PC-9 (cell line): ENCODE data around the gene MBOAT2.

ENCODE experiments used
- EZH2 ChIP-seq: fragments of 200-600 bp; sonication (generic); IDR thresholded peaks from 2 replicates; pipeline ENCODE4 v1.8.0; 2017; ENCODE audit warnings: antibody characterized with exemption, low read depth
- TF ChIP-seq, protein P1 (sequence below): fragments of 200-600 bp; sonication (generic); conservative IDR thresholded peaks from 2 replicates; pipeline ENCODE4 v1.6.1; 2017; ENCODE audit warnings: mixed run types, antibody characterized with exemption, mild to moderate bottlenecking, moderate library complexity

DNA sequence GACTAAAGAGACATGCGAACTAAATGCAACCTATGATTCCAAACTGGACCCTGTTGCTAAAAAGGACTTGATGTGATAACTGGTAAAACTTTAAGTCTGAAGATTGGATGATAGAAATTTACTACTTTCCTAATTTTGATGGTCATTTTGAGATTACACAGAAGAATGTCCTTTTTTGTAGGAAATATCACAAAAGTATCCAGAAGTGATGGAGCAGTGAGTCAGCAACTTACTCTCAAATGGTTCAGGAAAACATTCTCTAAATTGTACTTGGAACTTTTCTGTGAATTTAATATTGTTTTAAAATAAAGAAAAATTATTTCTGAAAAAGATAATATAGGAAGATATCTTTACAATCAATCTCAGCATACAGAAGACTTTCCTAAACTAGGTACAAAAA lies 19.9 kb downstream of the MBOAT2 start:
- TF ChIP-seq, protein P1, sequence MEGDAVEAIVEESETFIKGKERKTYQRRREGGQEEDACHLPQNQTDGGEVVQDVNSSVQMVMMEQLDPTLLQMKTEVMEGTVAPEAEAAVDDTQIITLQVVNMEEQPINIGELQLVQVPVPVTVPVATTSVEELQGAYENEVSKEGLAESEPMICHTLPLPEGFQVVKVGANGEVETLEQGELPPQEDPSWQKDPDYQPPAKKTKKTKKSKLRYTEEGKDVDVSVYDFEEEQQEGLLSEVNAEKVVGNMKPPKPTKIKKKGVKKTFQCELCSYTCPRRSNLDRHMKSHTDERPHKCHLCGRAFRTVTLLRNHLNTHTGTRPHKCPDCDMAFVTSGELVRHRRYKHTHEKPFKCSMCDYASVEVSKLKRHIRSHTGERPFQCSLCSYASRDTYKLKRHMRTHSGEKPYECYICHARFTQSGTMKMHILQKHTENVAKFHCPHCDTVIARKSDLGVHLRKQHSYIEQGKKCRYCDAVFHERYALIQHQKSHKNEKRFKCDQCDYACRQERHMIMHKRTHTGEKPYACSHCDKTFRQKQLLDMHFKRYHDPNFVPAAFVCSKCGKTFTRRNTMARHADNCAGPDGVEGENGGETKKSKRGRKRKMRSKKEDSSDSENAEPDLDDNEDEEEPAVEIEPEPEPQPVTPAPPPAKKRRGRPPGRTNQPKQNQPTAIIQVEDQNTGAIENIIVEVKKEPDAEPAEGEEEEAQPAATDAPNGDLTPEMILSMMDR = no peak
- no peak for TF ChIP-seq EZH2
